Right atrium auricular region (tissue), 2 donors: ENCODE measurements around the gene RABL3. TPM values are rescaled to one million over a fixed set of nuclear protein-coding genes. Genes with fewer than 3 reads are reported as not detected.

ENCODE experiments used
- DNase-seq: peaks from one replicate; pipeline ENCODE4 v3.0.0-alpha.2; 2019; ENCODE audit warnings: low spot score
- H3K27ac ChIP-seq, 2 donors: fragments of 200-600 bp; sonication (generic); 1 replicate in 1 of 2; 2 replicates in 1 of 2; pipeline ENCODE4 v1.5.1; 2016 to 2019
- H3K27me3 ChIP-seq, 2 donors: fragments of 200-600 bp; sonication (generic); one replicate each; pipeline versions ENCODE4 v1.5.1 to v1.6.0; 2017 to 2019
- H3K36me3 ChIP-seq: fragments of 200-600 bp; sonication (generic); one replicate; pipeline ENCODE4 v1.5.1; 2016
- H3K4me1 ChIP-seq, 2 donors: fragments of 200-600 bp; sonication (generic); one replicate each; pipeline versions ENCODE4 v1.5.1 to v1.6.0; 2017 to 2019
- H3K4me3 ChIP-seq, 2 donors: fragments of 200-600 bp; sonication (generic); 1 replicate in 1 of 2; 2 replicates in 1 of 2; pipeline ENCODE4 v1.5.1; 2017 to 2019; ENCODE audit warnings: mild to moderate bottlenecking in 1 of 2, moderate library complexity in 1 of 2
- H3K9me3 ChIP-seq, 2 donors: fragments of 200-600 bp; sonication (generic); one replicate each; pipeline ENCODE4 v1.5.1; 2019
- total RNA-seq, 2 donors: library from RNA; depleted of rRNA; stranded (reverse); fragments of >200 nt; gene quantifications; one replicate each; pipeline ENCODE4 v1.1.0, GENCODE V29; 2016
- TF ChIP-seq, protein P1 (sequence below), 2 donors: fragments of 200-600 bp; sonication (generic); IDR thresholded peaks; one replicate each; pipeline ENCODE4 v1.5.1; 2019; ENCODE audit warnings: antibody characterized with exemption in 2 of 2

Gene RABL3
- total RNA-seq, 2 donors from 2014 or later: 7.6 to 14.2 TPM

DNA sequence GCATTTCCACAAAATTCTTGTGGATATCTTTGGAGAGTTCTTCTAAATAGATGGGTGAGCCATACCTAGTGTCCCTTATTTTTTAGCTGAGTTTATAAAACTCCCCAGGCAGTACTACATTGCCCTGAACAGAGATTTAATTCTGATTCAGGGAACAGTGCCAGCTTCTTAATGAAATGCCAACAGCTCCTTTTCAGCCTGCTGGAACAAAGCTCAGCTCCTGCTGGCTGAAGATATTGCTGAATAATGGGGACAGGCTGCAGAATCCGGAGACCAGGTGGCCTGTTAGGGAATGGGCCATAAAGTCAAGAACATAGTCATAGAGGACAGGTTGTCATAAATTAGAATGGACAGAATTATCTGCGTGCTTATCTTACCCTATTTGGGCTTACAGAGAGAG, 69.2 kb downstream of the RABL3 start:
- Histone ChIP-seq H3K9me3 (no peaks in the 10 kb centered on the region), H3K4me3 (no peak overlapping the region), H3K27me3 (no peaks in the 10 kb centered on the region), H3K36me3 (no peaks in the 10 kb centered on the region), H3K4me1 (peaks cover 0 to 2% of the 10 kb centered on the region in 2 donors), H3K27ac (no peak overlapping the region)
- TF ChIP-seq, protein P1, sequence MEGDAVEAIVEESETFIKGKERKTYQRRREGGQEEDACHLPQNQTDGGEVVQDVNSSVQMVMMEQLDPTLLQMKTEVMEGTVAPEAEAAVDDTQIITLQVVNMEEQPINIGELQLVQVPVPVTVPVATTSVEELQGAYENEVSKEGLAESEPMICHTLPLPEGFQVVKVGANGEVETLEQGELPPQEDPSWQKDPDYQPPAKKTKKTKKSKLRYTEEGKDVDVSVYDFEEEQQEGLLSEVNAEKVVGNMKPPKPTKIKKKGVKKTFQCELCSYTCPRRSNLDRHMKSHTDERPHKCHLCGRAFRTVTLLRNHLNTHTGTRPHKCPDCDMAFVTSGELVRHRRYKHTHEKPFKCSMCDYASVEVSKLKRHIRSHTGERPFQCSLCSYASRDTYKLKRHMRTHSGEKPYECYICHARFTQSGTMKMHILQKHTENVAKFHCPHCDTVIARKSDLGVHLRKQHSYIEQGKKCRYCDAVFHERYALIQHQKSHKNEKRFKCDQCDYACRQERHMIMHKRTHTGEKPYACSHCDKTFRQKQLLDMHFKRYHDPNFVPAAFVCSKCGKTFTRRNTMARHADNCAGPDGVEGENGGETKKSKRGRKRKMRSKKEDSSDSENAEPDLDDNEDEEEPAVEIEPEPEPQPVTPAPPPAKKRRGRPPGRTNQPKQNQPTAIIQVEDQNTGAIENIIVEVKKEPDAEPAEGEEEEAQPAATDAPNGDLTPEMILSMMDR (IDR thresholded peaks at IDR 0.05): no peak
- DNase-seq: no peak

- TF ChIP-seq, protein P1 (IDR thresholded peaks at IDR 0.05): no peak
- no peak for DNase-seq
- Histone ChIP-seq H3K27ac (no peak overlapping the region), H3K4me3 (no peak overlapping the region), H3K9me3 (no peaks in the 10 kb centered on the region), H3K4me1 (no peaks in the 10 kb centered on the region), H3K27me3 (no peaks in the 10 kb centered on the region), H3K36me3 (no peaks in the 10 kb centered on the region)
Observed at GRCh38 chr3:120670576-120670975, 71.7 kb downstream of the RABL3 start.

DNA sequence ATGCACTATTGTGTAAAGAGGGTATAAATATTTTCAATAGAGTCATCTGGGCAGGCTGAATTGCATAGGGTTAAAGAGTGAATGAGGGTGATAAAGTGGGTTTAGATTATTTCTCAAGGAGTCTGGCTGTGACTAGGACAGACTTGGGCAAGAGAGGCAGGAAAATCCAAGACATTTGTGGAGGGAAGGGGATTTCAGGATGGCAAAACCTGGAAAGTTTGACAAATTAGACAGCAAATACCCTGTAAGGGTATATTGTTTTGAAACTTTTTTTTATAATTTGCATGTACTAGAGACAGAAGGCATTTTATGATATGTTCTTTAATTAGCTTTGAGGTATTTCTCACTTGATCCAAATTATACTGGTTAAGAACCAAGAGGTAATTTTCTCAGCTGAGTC, 77.4 kb downstream of the RABL3 start:
- no peaks in the 10 kb centered on the region for H3K36me3 ChIP-seq
- no peak overlapping the region for H3K27ac ChIP-seq
- no peak for DNase-seq
- H3K27me3 ChIP-seq: no peaks in the 10 kb centered on the region
- H3K4me3 ChIP-seq: no peak overlapping the region
- H3K9me3 ChIP-seq: no peaks in the 10 kb centered on the region
- TF ChIP-seq, protein P1 (IDR thresholded peaks at IDR 0.05): no peak
- H3K4me1 ChIP-seq: no peaks in the 10 kb centered on the region

DNA sequence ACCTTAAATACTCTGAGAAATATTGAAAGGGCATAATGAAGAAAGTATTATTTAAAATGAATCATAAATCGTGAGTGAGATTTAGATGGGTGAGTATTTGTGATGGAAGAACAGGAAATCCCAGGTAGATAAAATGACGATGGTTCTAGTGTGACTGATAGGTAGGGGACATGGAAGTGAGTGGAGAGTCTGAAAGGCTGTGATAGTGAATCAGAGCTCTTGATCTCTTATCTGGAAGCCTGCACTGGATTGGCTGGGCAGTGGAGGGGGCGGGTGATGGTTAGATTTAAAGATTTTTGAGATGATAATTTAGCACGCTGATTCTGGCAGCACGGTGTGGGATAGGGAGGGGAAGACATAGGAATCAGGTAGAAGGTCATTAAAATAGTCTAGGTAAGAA, 80.4 kb downstream of the RABL3 start:
- TF ChIP-seq, protein P1 (IDR thresholded peaks at IDR 0.05): no peak
- no peaks in the 10 kb centered on the region for H3K9me3 ChIP-seq
- H3K4me1 ChIP-seq: no peaks in the 10 kb centered on the region
- no peaks in the 10 kb centered on the region for H3K36me3 ChIP-seq
- no peak overlapping the region for H3K27ac ChIP-seq
- H3K4me3 ChIP-seq: no peak overlapping the region
- H3K27me3 ChIP-seq: no peaks in the 10 kb centered on the region
- DNase-seq: no peak

GRCh38 chr3:120661106-120661905, 81.0 kb downstream of the RABL3 start:
- Histone ChIP-seq H3K4me1 (no peaks in the 10 kb centered on the region), H3K4me3 (no peak overlapping the region), H3K9me3 (no peaks in the 10 kb centered on the region), H3K27me3 (no peaks in the 10 kb centered on the region), H3K36me3 (no peaks in the 10 kb centered on the region), H3K27ac (no peak overlapping the region)
- DNase-seq: no peak
- TF ChIP-seq, protein P1 (IDR thresholded peaks at IDR 0.05): no peak

DNA sequence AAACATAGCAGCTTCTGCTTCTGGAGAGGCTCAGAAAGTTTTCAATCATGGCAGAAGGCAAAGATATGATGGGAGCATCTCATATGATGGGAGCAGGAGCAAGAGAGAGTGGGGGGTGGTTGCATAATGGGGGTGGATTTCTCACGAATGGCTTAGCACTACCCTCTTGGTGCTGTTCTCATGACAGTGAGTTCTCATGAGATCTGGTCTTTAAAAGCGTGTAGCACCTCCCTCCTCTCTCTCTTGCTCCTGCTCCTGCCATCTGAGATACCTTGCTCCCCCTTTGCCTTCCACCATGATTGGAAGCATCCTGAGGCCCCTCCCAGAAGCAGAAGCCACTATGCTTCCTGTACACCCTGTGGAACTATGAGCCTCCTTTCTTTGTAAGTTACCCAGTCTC, 82.5 kb downstream of the RABL3 start:
- Histone ChIP-seq H3K9me3 (no peaks in the 10 kb centered on the region), H3K27me3 (no peaks in the 10 kb centered on the region), H3K36me3 (no peaks in the 10 kb centered on the region), H3K4me3 (no peak overlapping the region), H3K27ac (no peak overlapping the region), H3K4me1 (no peaks in the 10 kb centered on the region)
- TF ChIP-seq, protein P1 (IDR thresholded peaks at IDR 0.05): no peak
- DNase-seq: no peak
